Liver (tissue), 9 donors: ENCODE measurements around the gene MBP. TPM values are rescaled to one million over a fixed set of nuclear protein-coding genes. Genes with fewer than 3 reads are reported as not detected.

Source experiments
- DNase-seq: peaks from one replicate; pipeline ENCODE4 v3.0.0-alpha.2; 2017; ENCODE audit warnings: low spot score
- H3K27ac ChIP-seq, 2 donors: one replicate each; pipeline ENCODE4 v1.7.0; 2013; ENCODE audit warnings: inconsistent platforms in 2 of 2, low read length in 2 of 2, control low read depth in 1 of 2, low read depth in 1 of 2, mild to moderate bottlenecking in 1 of 2
- H3K27me3 ChIP-seq, 4 donors: one replicate each; pipeline versions ENCODE4 v1.6.1 to v1.7.0; 2013; ENCODE audit warnings: low read length in 3 of 4, inconsistent platforms in 1 of 4, mild to moderate bottlenecking in 1 of 4, moderate library complexity in 1 of 4; ENCODE audit not compliant: control insufficient read depth in 4 of 4, insufficient read depth in 4 of 4
- H3K36me3 ChIP-seq, 4 donors: one replicate each; pipeline versions ENCODE4 v1.6.1 to v1.7.0; 2013; ENCODE audit warnings: low read length in 3 of 4, mild to moderate bottlenecking in 3 of 4, low read depth in 1 of 4, moderate library complexity in 1 of 4; ENCODE audit not compliant: control insufficient read depth in 4 of 4, insufficient read depth in 3 of 4
- H3K4me1 ChIP-seq, 4 donors: one replicate each; pipeline versions ENCODE4 v1.6.1 to v1.7.0; 2013; ENCODE audit warnings: low read length in 3 of 4, mild to moderate bottlenecking in 3 of 4, moderate library complexity in 1 of 4; ENCODE audit not compliant: control insufficient read depth in 4 of 4, insufficient read depth in 4 of 4
- H3K4me3 ChIP-seq, 3 donors: one replicate each; pipeline versions ENCODE4 v1.6.1 to v1.7.0; 2013; ENCODE audit warnings: low read length in 3 of 3, control low read depth in 1 of 3, low read depth in 1 of 3, mild to moderate bottlenecking in 1 of 3
- H3K9ac ChIP-seq, 2 donors: one replicate each; pipeline ENCODE4 v1.7.0; 2013; ENCODE audit warnings: low read length in 2 of 2, mild to moderate bottlenecking in 2 of 2, moderate library complexity in 2 of 2, control low read depth in 1 of 2, low read depth in 1 of 2
- H3K9me3 ChIP-seq, 4 donors: one replicate each; pipeline versions ENCODE4 v1.6.1 to v1.7.0; 2013; ENCODE audit warnings: low read length in 3 of 4; ENCODE audit not compliant: control insufficient read depth in 4 of 4
- ATF3 ChIP-seq: IDR thresholded peaks from 2 replicates; pipeline ENCODE4 v1.6.1; 2016; ENCODE audit warnings: antibody characterized with exemption
- CTCF ChIP-seq: fragments of 150-350 bp; IDR thresholded peaks from 2 replicates; pipeline ENCODE4 v1.5.1; 2017; ENCODE audit warnings: improper control_type of control experiment, low read depth, low read length; ENCODE audit not compliant: missing input control
- FOXA2 ChIP-seq: IDR thresholded peaks from 2 replicates; pipeline ENCODE4 v1.6.1; 2016; ENCODE audit warnings: antibody characterized with exemption
- GABPA ChIP-seq, 2 donors: IDR thresholded peaks in 1 of 2; conservative IDR thresholded peaks in 1 of 2; 2 replicates each; pipeline ENCODE4 v1.6.1; 2016; ENCODE audit warnings: antibody characterized with exemption in 2 of 2, mild to moderate bottlenecking in 1 of 2, moderate library complexity in 1 of 2
- HNF4A ChIP-seq, 2 donors: conservative IDR thresholded peaks; 2 replicates each; pipeline ENCODE4 v1.6.1; 2016; ENCODE audit warnings: antibody characterized with exemption in 2 of 2, mild to moderate bottlenecking in 2 of 2
- HNF4G ChIP-seq: IDR thresholded peaks from 2 replicates; pipeline ENCODE4 v1.6.1; 2016; ENCODE audit warnings: antibody characterized with exemption
- JUND ChIP-seq, 2 donors: IDR thresholded peaks; 2 replicates each; pipeline ENCODE4 v1.6.1; 2016; ENCODE audit warnings: antibody characterized with exemption in 2 of 2
- MAX ChIP-seq: IDR thresholded peaks from 2 replicates; pipeline ENCODE4 v1.6.1; 2016; ENCODE audit warnings: antibody characterized with exemption
- NR2F2 ChIP-seq: IDR thresholded peaks from 2 replicates; pipeline ENCODE4 v1.6.1; 2016; ENCODE audit warnings: antibody characterized with exemption
- RAD21 ChIP-seq, 2 donors: IDR thresholded peaks; 2 replicates each; pipeline ENCODE4 v1.6.1; 2016; ENCODE audit warnings: antibody characterized with exemption in 2 of 2, mild to moderate bottlenecking in 2 of 2
- REST ChIP-seq: IDR thresholded peaks from 2 replicates; pipeline ENCODE4 v1.6.1; 2016; ENCODE audit warnings: antibody characterized with exemption, mild to moderate bottlenecking
- SP1 ChIP-seq: IDR thresholded peaks from 2 replicates; pipeline ENCODE4 v1.6.1; 2018; ENCODE audit warnings: antibody characterized with exemption, mild to moderate bottlenecking
- TAF1 ChIP-seq: conservative IDR thresholded peaks from 2 replicates; pipeline ENCODE4 v1.6.1; 2016; ENCODE audit warnings: antibody characterized with exemption, mild to moderate bottlenecking
- YY1 ChIP-seq: IDR thresholded peaks from 2 replicates; pipeline ENCODE4 v1.6.1; 2016; ENCODE audit warnings: antibody characterized with exemption, mild to moderate bottlenecking
- ZBTB33 ChIP-seq: IDR thresholded peaks from 2 replicates; pipeline ENCODE4 v1.6.1; 2016; ENCODE audit warnings: antibody characterized with exemption
- WGBS: extraction: QIAGEN DNeasy Blood & Tissue Kit; methylation state at CpG from one replicate; pipeline ENCODE4 v1.1.7; 2013; 5-methylcytosine and 5-hydroxymethylcytosine counted together
- polyA plus RNA-seq, 2 donors: library from polyadenylated mRNA; stranded (reverse) in 1 of 2; unstranded in 1 of 2; fragments of 200-250 nt in 1 of 2; fragments of >200 nt in 1 of 2; fragmentation: Nextera tagmentation in 1 of 2; extraction: Ambion mirVana in 1 of 2; gene quantifications; one replicate each; pipeline versions ENCODE4 v1.2.1 to v1.2.3, GENCODE V29; 2013 to 2015
- total RNA-seq, 2 donors: library from RNA; depleted of rRNA; stranded (reverse); fragments of >200 nt; gene quantifications; one replicate each; pipeline ENCODE4 v1.2.3, GENCODE V29; 2014
- donor health status: healthy.
- donor health status: healthy.
- donor health status: healthy.
- donor health status: healthy.
- donor health status: healthy.

MBP gene
- total and polyA plus RNA-seq, 4 donors = 9.7 to 23.3 (median 17.7) TPM

DNA sequence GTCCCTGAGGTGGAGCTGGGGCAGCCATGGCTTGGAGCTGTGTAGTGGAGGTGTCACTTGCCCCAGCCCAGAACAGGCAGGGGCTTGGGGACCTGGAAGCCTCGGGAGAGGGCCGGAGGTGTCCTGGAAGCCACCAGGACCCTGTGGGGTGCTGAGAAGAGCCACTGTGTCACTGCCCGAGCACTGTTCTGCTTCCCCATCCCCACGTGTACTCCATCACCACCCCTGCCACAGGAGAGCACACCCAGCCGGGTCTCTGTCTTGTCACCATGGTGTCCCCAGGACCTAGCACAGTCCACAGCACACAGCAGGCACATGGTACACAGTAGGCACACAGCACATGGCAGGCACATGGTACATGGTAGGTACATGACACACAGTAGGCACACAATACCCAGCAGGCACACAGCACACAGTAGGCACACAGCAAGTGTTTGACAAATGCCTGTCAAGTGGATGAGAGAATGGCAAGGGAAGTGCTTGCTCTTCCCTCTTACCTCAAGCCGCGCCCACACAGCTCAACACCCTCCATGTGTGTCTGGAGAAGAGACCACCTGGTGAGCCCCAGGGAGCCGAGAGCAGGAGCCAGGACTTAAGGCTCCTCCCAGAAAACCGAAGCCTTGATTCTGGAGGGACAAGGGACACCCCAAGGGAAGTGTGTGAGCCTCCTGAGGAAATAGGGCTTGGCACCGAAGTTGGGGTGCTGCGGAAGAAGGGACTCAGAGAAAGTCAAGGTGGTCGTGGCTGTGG is 13.3 kb downstream of the MBP start:
- no peak for DNase-seq
- no peaks in the 10 kb centered on the region for H3K9me3 ChIP-seq
- 93% methylated on average over 12 of the region's 12 CpGs for WGBS
- H3K4me3 ChIP-seq = no peak overlapping the region
- TF ChIP-seq TAF1 (no peak), CTCF (no peak), JUND (IDR thresholded peaks at IDR 0.05) (no peak), YY1 (no peak), HNF4A (conservative IDR thresholded peaks at IDR 0.05) (no peak), SP1 (no peak), GABPA (IDR thresholded peaks at IDR 0.05 in 1 of 2, conservative IDR thresholded peaks at IDR 0.05 in 1 of 2) (no peak), ATF3 (no peak), RAD21 (IDR thresholded peaks at IDR 0.05) (no peak), HNF4G (no peak), MAX (no peak), REST (no peak), FOXA2 (no peak)
- peaks cover 7 to 39% (median 20%) of the 10 kb centered on the region in 4 donors for H3K4me1 ChIP-seq
- H3K9ac ChIP-seq = no peak overlapping the region
- no peaks in the 10 kb centered on the region for H3K27me3 ChIP-seq
- peak overlapping the region in 1 of 2 donors; percentile 9 for H3K27ac ChIP-seq
- H3K36me3 ChIP-seq = no peaks in the 10 kb centered on the region

- Histone ChIP-seq H3K27me3 (no peaks in the 10 kb centered on the region), H3K4me1 (peaks cover 11 to 43% (median 23%) of the 10 kb centered on the region in 4 donors), H3K36me3 (no peaks in the 10 kb centered on the region), H3K9me3 (no peaks in the 10 kb centered on the region), H3K9ac (no peak overlapping the region), H3K27ac (peak overlapping the region in 1 of 2 donors; percentile 9), H3K4me3 (no peak overlapping the region)
- no peak for TF ChIP-seq FOXA2
- no peak for TF ChIP-seq ZBTB33
- no peak for TF ChIP-seq NR2F2
- no peak for TF ChIP-seq REST
- WGBS = 89% methylated on average over 12 of the region's 12 CpGs
- no peak for DNase-seq
These were observed 14.1 kb downstream of the MBP start for GRCh38 chr18:77118256-77119090.
